HG03432 (cell line): ENCODE data around the gene ANKRD42.
A peak's percentile ranks its signal among the peaks of the same experiment; 100 is the strongest.
"Not testable (repeated sequence)": the region's sequence is repeated elsewhere in the genome, so short reads cannot be mapped to it uniquely, and the experiment has no call there.

ENCODE experiments used
- ATAC-seq: cut with Tn5 transposase; IDR thresholded peaks from one replicate; pipeline ENCODE4 v1.9.1; 2021; ENCODE audit warnings: mild to moderate bottlenecking, moderate library complexity; ENCODE audit not compliant: unreplicated experiment

The ANKRD42 gene

GRCh38 chr11:83170865-83171264, 22.6 kb upstream of the ANKRD42 start:
- ATAC-seq, result no peak

- ATAC-seq, result no peak
Observed at GRCh38 chr11:83172551-83172950, 21.0 kb upstream of the ANKRD42 start.

GRCh38 chr11:83174008-83174407, 19.5 kb upstream of the ANKRD42 start:
- no peak for ATAC-seq

GRCh38 chr11:83175815-83176214, 17.7 kb upstream of the ANKRD42 start:
- no peak for ATAC-seq

DNA sequence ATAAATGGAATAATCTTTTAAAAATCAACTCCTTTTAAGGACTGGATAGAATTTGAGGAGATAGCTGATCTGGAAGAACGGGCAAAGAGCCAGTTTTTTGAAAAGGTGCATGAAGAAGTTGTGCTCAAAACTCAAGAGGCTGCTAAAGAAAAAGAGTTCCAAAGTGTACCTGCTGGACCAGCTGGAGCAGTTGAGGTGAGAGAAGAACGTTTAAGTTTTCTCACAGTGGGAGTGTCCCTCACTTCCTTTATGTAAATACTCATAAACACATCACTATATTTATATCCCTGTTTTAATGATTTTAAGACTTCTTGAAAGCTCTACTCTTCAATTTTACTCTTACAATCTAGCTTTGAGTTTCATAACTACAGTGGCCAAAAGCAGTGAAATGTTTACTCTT, 11.7 kb upstream of the ANKRD42 start:
- no peak for ATAC-seq

DNA sequence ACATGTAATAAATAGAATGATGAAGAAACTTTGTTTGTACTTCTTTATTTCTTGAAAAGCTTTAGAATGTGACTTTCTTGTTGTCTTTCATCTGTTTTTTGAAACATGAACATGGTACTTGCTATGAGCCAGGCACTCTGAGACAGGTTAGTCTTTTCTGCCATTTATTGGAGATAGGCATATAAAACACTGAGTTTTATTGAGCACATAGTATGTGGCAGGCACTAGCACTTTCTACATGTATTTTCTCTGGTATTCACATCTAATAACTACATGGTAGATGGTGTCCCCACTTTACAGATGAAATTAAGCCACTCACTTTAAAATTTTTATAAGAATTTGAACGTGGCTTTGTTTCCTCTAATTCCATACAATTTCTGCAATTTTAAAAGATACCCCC, 7.7 kb upstream of the ANKRD42 start:
- no peak for ATAC-seq

GRCh38 chr11:83187465-83187864, 6.0 kb upstream of the ANKRD42 start:
- ATAC-seq, result no peak

DNA sequence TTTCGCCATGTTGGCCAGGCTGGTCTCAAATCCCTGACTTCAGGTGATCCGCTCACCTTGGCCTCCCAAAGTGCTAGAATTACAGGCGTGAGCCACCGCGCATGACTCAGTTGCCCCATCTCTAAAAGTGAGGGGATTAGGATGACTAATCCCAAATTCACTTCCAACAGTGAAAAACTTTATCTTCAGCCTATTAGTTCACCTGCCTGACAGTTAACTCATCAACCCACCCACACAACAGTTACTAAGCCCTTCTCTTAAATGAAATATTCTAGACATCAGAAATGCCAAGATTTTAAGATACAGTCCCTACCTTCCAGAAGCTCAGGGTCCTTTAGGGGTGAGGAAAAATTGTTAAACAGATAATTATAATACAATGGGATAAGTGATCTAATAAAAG, 2.0 kb upstream of the ANKRD42 start:
- ATAC-seq, result no peak

GRCh38 chr11:83191986-83192385, 1.5 kb upstream of the ANKRD42 start:
- ATAC-seq, result no peak

DNA sequence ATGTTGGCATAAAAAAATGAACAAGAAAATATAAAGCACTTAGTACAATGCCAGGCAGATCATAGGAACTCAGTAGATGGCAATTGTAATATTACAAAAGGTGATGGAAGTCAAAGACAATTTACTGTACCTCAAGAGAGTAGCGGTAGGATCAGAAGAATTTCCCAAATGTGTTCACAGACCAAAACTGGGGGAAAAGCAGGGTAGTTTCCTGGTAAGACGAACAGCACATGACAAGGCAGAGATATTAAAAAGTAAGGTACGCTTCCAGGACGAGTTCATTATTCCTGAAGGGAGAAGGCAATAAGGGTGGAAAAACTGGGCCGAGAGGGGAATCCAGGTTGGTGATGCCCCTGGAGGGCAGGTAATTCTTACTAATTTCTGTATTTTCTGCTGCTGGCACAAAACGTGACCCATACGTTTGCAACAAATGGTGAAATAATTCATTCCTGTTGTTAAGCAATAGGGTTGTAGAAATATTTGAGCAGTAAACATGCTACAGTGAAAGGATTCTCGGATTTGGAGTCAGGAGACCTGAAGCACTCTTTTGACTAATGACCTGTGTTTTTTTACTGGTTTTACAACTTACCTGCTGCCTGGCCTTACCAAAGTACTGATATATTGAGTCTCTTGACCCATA, 786 bp upstream of the ANKRD42 start:
- ATAC-seq, result no peak

DNA sequence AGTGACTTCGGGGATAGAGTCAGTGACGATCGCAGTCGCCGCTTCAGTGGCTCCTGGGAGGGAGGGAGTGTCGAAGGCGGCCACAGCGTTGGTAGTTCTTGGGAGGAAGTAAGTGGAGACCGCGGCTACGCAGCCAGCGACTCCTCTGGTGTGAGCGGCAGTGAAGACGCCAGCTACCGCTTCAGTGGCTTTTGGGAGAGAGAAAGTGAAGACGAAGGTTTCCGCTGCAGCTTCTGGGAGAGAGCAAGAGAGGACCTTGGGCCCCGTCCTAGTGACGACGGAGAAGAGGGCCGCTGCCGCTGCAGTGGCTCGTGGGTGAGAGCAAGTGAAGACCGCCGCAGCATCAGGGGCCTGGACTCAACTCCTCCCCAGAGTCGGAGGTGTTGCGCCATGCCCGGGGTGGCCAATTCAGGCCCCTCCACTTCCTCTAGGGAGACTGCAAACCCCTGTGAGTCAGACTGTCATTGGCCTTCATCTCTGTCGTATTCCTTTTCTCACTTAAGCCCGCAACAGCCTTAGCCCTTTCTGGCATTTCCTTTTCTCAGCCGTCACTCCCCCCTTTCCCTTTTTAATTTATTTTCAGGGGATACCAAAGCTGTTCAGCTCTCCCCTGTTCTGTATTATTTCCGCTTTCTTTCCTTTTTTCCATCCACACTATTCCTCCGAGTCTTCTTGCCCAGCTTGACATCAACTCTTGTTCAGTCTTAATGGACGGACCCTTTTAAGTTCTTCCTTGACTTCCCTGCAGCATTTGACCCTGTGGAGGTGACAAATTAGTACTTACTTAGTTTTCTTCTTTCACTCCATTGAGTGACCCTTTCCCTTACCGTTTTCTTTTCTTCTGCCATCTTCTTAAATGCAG, 1.0 kb downstream of the ANKRD42 start:
- ATAC-seq, result peak; percentile 59

DNA sequence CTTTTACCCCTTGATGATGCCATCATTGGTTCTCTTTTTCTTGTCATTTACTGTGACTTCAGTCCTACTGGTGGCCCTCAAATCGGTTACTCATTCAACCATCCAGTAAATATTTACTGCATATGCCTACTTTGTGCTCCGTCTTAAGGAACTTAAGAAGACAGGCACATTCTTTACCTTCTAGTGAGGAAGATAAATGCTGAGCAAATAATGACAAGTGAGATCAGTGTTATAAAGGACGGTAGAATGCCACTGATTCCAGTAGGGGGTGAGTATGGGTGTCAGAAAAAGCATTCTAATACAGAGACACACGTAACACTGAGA, 1.6 kb downstream of the ANKRD42 start:
- ATAC-seq, result no peak

- no peak for ATAC-seq
Observed at GRCh38 chr11:83195649-83196048, 2.1 kb downstream of the ANKRD42 start.

GRCh38 chr11:83200035-83200434, 6.5 kb downstream of the ANKRD42 start:
- ATAC-seq, result no peak

GRCh38 chr11:83205608-83206185, 12.2 kb downstream of the ANKRD42 start:
- no peak for ATAC-seq

DNA sequence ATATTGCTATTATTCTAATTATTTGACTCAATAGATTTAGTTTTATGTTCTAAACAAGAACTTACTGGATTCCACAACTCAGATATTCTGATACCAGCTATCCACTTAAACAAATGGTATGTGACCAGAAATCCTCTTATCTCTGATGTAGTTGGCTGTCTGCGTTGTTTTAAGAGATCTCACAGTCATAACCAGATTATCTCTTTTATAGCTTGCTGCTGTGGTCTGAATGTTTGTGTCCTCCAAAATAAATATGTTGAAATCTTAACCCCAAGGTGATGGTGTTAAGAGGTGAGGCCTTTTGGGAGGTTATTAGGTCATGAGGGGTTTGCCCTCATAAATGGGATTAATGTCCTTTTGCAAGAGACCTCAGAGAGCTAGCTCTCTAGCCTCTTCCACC, 12.7 kb downstream of the ANKRD42 start:
- no peak for ATAC-seq

DNA sequence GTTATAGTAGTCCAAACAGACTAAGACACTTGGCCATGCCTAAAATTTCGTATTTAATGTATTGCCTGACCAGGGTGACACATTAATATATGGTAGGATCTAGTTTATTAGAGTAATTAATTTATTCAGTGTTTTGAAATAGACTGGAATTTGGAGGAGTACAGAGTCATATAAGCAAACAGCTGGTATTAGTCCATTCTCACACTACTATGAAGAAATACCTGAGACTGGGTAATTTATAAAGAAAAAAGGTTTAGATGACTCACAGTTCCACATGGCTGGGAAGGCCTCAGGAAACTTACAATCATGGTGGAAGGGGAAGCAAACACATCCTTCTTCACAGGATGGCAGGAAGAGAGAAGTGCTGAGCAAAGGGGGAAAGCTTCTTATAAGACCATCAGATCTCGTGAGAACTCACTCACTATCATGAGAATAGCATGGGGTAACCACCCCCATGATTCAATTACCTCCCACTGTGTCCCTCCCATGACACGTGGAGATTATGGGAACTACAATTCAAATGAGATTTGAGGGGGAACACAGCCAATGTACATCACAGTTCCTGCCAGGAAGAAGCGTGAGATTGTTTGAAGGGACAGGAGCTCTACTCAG, 13.4 kb downstream of the ANKRD42 start:
- ATAC-seq, result not testable (repeated sequence)

DNA sequence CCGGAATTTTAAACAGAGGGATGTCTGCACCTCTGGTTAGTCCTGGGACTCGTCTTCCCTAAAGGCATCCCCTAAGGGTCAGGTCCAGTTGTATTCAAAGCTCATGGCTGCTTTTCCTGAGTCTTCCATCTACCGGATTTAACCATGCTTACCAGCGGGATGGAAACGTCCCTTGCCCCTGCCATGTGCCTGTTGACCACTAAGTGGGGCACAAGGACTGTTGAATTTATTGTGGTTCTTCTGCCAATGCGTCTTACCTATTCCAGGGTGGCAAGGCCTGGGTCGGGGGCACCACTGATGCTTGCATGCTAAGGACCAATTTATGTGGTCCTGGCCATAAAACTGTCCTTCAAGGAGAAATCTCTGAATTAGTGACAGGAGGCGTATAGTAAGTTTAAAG, 25.6 kb downstream of the ANKRD42 start:
- no peak for ATAC-seq

- no peak for ATAC-seq
Observed at GRCh38 chr11:83220260-83220659, 26.7 kb downstream of the ANKRD42 start.

- ATAC-seq, result no peak
Observed at GRCh38 chr11:83221694-83222093, 28.2 kb downstream of the ANKRD42 start.

GRCh38 chr11:83222499-83222898, 29.0 kb downstream of the ANKRD42 start:
- no peak for ATAC-seq

- no peak for ATAC-seq
Observed at GRCh38 chr11:83223457-83223856, 29.9 kb downstream of the ANKRD42 start.
